Skeletal muscle tissue (tissue), 4 donors: ENCODE results near the gene B4GALT1. TPM values are rescaled to one million over a fixed set of nuclear protein-coding genes. Genes with fewer than 3 reads are reported as not detected.

Source experiments
- H3K27ac ChIP-seq: one replicate; pipeline ENCODE4 v1.7.0; 2013; ENCODE audit warnings: mild to moderate bottlenecking, low read depth, low read length, inconsistent platforms
- H3K27me3 ChIP-seq, 3 donors: one replicate each; pipeline ENCODE4 v1.7.0; 2013; ENCODE audit warnings: low read length in 3 of 3; ENCODE audit not compliant: control insufficient read depth in 3 of 3, insufficient read depth in 3 of 3
- H3K36me3 ChIP-seq, 3 donors: one replicate each; pipeline ENCODE4 v1.7.0; 2013; ENCODE audit warnings: low read length in 3 of 3; ENCODE audit not compliant: control insufficient read depth in 3 of 3, insufficient read depth in 3 of 3
- H3K4me1 ChIP-seq, 3 donors: one replicate each; pipeline ENCODE4 v1.7.0; 2013; ENCODE audit warnings: low read length in 3 of 3, mild to moderate bottlenecking in 3 of 3; ENCODE audit not compliant: control insufficient read depth in 3 of 3, insufficient read depth in 3 of 3
- H3K4me3 ChIP-seq, 3 donors: one replicate each; pipeline ENCODE4 v1.7.0; 2013; ENCODE audit warnings: low read length in 3 of 3
- H3K9ac ChIP-seq, 3 donors: one replicate each; pipeline ENCODE4 v1.7.0; 2013; ENCODE audit warnings: low read length in 3 of 3, mild to moderate bottlenecking in 3 of 3, moderate library complexity in 2 of 3, low read depth in 1 of 3
- H3K9me3 ChIP-seq, 3 donors: one replicate each; pipeline ENCODE4 v1.7.0; 2013; ENCODE audit warnings: low read length in 3 of 3; ENCODE audit not compliant: control insufficient read depth in 3 of 3
- total RNA-seq: library from RNA; depleted of rRNA; stranded (reverse); fragments of >200 nt; gene quantifications from one replicate; pipeline ENCODE4 v1.2.3, GENCODE V29; 2014
- donor health status: Osteomylitis.

The B4GALT1 gene
- total RNA-seq, 1 donor from 2014 or later: 14.1 TPM

GRCh38 chr9:33196736-33197135 lies 29.6 kb upstream of the B4GALT1 start:
- H3K36me3 ChIP-seq: no peaks in the 10 kb centered on the region

GRCh38 chr9:33193818-33194217 lies 26.7 kb upstream of the B4GALT1 start:
- Histone ChIP-seq H3K4me1 (peaks cover 13 to 20% (median 16%) of the 10 kb centered on the region in 3 donors), H3K27ac (no peak overlapping the region), H3K4me3 (no peak overlapping the region), H3K27me3 (no peaks in the 10 kb centered on the region), H3K9ac (no peak overlapping the region), H3K36me3 (no peaks in the 10 kb centered on the region), H3K9me3 (no peaks in the 10 kb centered on the region)

More at GRCh38 chr9:33196736-33197135, 29.6 kb upstream of the B4GALT1 start:
- Histone ChIP-seq H3K9ac (no peak overlapping the region), H3K27me3 (no peaks in the 10 kb centered on the region), H3K4me3 (no peak overlapping the region), H3K9me3 (no peaks in the 10 kb centered on the region), H3K27ac (peak overlapping the region; percentile 38), H3K4me1 (peaks cover 13 to 20% (median 17%) of the 10 kb centered on the region in 3 donors)

GRCh38 chr9:33192493-33193255 lies 25.5 kb upstream of the B4GALT1 start:
- H3K27ac ChIP-seq: no peak overlapping the region

GRCh38 chr9:33190021-33190705 lies 23.0 kb upstream of the B4GALT1 start:
- Histone ChIP-seq H3K4me3 (no peak overlapping the region), H3K9ac (no peak overlapping the region), H3K4me1 (peaks cover 27 to 35% (median 29%) of the 10 kb centered on the region in 3 donors), H3K27me3 (no peaks in the 10 kb centered on the region), H3K27ac (no peak overlapping the region), H3K36me3 (no peaks in the 10 kb centered on the region), H3K9me3 (no peaks in the 10 kb centered on the region)

More at GRCh38 chr9:33192493-33193255, 25.5 kb upstream of the B4GALT1 start:
- no peaks in the 10 kb centered on the region for H3K27me3 ChIP-seq
- H3K4me1 ChIP-seq: peaks cover 14 to 21% (median 14%) of the 10 kb centered on the region in 3 donors
- no peak overlapping the region for H3K9ac ChIP-seq
- H3K4me3 ChIP-seq: no peak overlapping the region
- H3K9me3 ChIP-seq: no peaks in the 10 kb centered on the region
- H3K36me3 ChIP-seq: no peaks in the 10 kb centered on the region

- peaks cover 30 to 41% (median 32%) of the 10 kb centered on the region in 3 donors for H3K4me1 ChIP-seq
- no peak overlapping the region for H3K27ac ChIP-seq
- no peaks in the 10 kb centered on the region for H3K9me3 ChIP-seq
- H3K36me3 ChIP-seq: no peaks in the 10 kb centered on the region
- no peak overlapping the region for H3K9ac ChIP-seq
- no peaks in the 10 kb centered on the region for H3K27me3 ChIP-seq
- no peak overlapping the region for H3K4me3 ChIP-seq
These were observed 22.2 kb upstream of the B4GALT1 start for GRCh38 chr9:33189331-33189791.

- no peak overlapping the region for H3K9ac ChIP-seq
- no peaks in the 10 kb centered on the region for H3K36me3 ChIP-seq
- H3K27ac ChIP-seq: no peak overlapping the region
- H3K4me1 ChIP-seq: peaks cover 30 to 41% (median 32%) of the 10 kb centered on the region in 3 donors
- no peaks in the 10 kb centered on the region for H3K9me3 ChIP-seq
- no peaks in the 10 kb centered on the region for H3K27me3 ChIP-seq
- H3K4me3 ChIP-seq: no peak overlapping the region
These were observed 21.6 kb upstream of the B4GALT1 start for GRCh38 chr9:33188711-33189110.

- Histone ChIP-seq H3K4me1 (peaks cover 30 to 39% (median 32%) of the 10 kb centered on the region in 3 donors), H3K27me3 (no peaks in the 10 kb centered on the region), H3K9ac (peak overlapping the region; percentile 5 to 72 (median 36)), H3K4me3 (peak overlapping the region in 2 of 3 donors; percentile 21 to 24), H3K36me3 (no peaks in the 10 kb centered on the region), H3K27ac (peak overlapping the region; percentile 64), H3K9me3 (no peaks in the 10 kb centered on the region)
These were observed 20.5 kb upstream of the B4GALT1 start for GRCh38 chr9:33187519-33188218.

GRCh38 chr9:33186457-33187168 lies 19.5 kb upstream of the B4GALT1 start:
- Histone ChIP-seq H3K9ac (peak overlapping the region; percentile 5 to 72 (median 36)), H3K4me1 (peaks cover 30 to 36% (median 33%) of the 10 kb centered on the region in 3 donors), H3K27ac (peak overlapping the region; percentile 64)

GRCh38 chr9:33185858-33186257 lies 18.7 kb upstream of the B4GALT1 start:
- H3K27ac ChIP-seq: peak overlapping the region; percentile 64
- H3K36me3 ChIP-seq: no peaks in the 10 kb centered on the region
- no peak overlapping the region for H3K4me3 ChIP-seq
- peaks cover 30 to 40% (median 36%) of the 10 kb centered on the region in 3 donors for H3K4me1 ChIP-seq
- no peaks in the 10 kb centered on the region for H3K9me3 ChIP-seq
- H3K27me3 ChIP-seq: no peaks in the 10 kb centered on the region
- H3K9ac ChIP-seq: no peak overlapping the region

More at GRCh38 chr9:33186457-33187168, 19.5 kb upstream of the B4GALT1 start:
- Histone ChIP-seq H3K27me3 (no peaks in the 10 kb centered on the region), H3K4me3 (no peak overlapping the region), H3K9me3 (no peaks in the 10 kb centered on the region), H3K36me3 (no peaks in the 10 kb centered on the region)
